Left renal pelvis (tissue), 4 donors: ENCODE results near the gene DTWD1. TPM values are rescaled to one million over a fixed set of nuclear protein-coding genes. Genes with fewer than 3 reads are reported as not detected.

Experiments
- polyA plus RNA-seq, 4 donors: library from polyadenylated mRNA; unstranded; fragments of 120-200 nt; gene quantifications; one replicate each; pipeline ENCODE4 v1.2.1, GENCODE V29; 2013; ENCODE audit not compliant: insufficient read length in 4 of 4

Gene DTWD1
- polyA plus RNA-seq, 4 donors = 35.7 to 63.7 (median 42.1) TPM

Other genes starting within 250 kb of the DTWD1 start
- 100 to 1,000 TPM in 1 of 4 donors, 10 to 100 TPM in 3; 15.0 to 155 (median 33.4) TPM for gene FGF7, start 197.8 kb upstream of the DTWD1 start, polyA plus RNA-seq
- gene FAM227B, start 230 bp upstream of the DTWD1 start, polyA plus RNA-seq = 10 to 100 TPM in 3 of 4 donors, 1 to 10 TPM in 1; 8.7 to 22.3 (median 18.4) TPM